NCI-H2227 (cell line): Measurements from ENCODE around the gene TRIM33.
"Not testable (repeated sequence)": the region's sequence is repeated elsewhere in the genome, so short reads cannot be mapped to it uniquely, and the experiment has no call there.

Source experiments
- DNase-seq: peaks from one replicate; lab custom pipeline; 2025; ENCODE audit not compliant: unreplicated experiment; lab: John Stamatoyannopoulos, UW

The TRIM33 gene

GRCh38 chr1:114467491-114467890 lies 43.5 kb downstream of the TRIM33 start:
- no peak for DNase-seq

GRCh38 chr1:114466334-114467014 lies 44.5 kb downstream of the TRIM33 start:
- DNase-seq: no peak

- no peak for DNase-seq
Observed at GRCh38 chr1:114462963-114463362, 48.0 kb downstream of the TRIM33 start.

DNA sequence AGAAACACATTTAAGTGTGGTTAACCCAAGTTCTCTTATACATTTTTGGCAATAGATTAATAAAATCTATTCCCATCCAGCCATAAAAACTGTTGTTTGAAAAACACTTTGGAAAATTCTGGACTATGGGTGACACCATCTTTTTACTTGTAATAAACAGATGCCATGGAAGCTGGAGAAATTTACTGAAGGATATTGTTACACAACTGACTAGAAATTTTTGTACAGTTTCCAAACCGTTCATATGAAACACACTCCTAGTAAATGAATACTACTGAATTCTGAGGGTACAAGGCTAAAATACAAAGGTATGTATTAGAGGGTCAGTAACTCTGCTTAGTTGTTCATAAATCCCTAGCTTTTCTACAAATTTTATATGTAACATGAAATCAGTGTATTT lies 48.7 kb downstream of the TRIM33 start:
- no peak for DNase-seq

- no peak for DNase-seq
Observed at GRCh38 chr1:114458237-114458777, 52.7 kb downstream of the TRIM33 start.

DNA sequence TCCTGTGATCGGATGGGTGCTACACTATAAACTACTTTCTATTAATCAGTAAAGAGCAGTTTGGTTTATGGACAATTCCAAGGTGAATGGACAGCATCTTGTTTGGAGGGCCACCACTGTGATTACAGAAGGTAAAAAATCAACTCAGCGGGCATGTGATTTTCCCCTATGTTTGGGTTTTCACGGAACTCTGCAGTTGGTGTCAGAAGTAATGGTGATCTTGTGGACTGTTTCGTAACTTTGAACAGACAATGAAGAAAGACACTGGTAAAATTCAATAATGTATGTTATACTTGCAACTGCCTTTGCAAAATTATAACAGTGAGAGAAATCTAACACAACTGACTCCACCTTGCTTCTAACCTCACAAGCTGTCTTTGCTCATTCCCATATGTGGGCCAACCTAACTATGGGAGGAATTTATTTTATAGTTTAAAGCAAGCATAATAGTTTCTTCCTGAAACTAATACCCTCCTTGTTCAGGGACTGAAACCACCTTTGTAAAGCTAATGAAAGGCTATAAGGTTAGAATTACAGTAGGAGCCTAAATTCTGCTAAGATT lies 53.2 kb downstream of the TRIM33 start:
- DNase-seq: no peak

- no peak for DNase-seq
Observed at GRCh38 chr1:114456586-114456985, 54.4 kb downstream of the TRIM33 start.

DNA sequence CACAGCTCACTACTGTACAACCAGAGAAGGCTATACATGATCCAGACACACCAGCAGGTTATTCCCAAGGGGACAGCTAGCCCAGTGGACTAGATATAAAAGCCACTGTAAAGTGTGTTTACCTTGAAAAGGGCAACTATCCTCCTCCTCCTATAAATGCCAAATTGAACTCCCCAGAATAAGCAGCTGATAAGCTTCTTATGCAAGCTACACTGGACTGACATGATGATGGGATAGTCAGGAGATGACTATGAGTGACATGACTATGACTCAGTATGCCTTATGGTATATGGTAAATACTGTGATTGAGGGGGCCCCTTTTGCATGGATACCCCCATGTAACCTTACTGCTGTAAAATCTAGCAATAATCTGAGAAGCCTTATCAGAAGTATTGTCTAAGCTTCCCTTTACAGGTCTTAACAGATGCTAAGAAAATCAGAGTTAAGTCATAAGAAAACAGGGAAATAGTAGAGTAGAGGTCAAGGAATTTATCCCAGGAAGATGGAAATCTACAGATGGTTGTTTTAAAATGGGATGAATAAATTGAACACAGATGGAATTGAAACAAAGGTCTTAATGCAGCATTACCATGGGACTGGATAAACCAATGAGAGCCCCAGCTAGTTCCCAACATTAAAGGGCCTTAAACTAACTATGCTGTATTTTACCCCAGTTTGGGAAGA lies 55.8 kb downstream of the TRIM33 start:
- no peak for DNase-seq

DNA sequence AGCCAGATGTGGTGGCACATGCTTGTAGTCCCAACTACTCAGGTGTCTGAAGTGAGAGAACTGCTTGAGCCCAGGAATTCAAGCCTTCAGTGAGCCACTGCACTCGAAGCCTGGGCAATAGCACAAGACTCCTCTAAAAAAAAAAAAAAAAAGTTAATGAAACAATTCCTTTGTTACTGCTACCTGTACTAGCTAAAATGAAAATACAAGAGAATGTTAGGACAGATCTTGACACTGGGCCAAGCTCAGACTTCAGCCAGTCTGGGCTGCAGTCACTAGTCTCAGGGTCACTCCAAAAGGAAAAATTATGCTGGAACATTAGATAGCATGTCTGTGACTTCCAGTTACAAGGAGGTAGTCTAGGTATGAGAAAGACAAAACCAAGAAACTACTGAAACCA lies 56.5 kb downstream of the TRIM33 start:
- no peak for DNase-seq

- no peak for DNase-seq
Observed at GRCh38 chr1:114453361-114453784, 57.6 kb downstream of the TRIM33 start.

GRCh38 chr1:114448370-114449036 lies 62.5 kb downstream of the TRIM33 start:
- DNase-seq: no peak

DNA sequence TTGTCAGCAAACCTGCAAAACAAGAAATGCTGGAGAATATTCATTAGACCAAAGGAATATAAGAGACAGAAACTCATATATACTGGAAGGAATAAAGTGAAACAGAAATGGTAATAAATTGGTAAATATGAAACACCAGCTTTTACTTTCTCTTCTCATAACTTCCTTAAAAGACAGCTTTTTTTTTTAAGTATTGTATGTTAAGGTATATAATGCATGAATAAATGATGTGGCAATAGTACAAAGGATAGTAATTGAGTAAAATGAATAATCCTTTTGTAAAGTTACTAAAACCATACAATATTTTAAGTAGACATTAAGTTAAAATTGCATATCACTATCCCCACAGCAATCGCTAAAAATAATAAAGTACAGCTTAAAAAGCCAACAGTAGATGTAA lies 64.8 kb downstream of the TRIM33 start:
- DNase-seq: no peak

DNA sequence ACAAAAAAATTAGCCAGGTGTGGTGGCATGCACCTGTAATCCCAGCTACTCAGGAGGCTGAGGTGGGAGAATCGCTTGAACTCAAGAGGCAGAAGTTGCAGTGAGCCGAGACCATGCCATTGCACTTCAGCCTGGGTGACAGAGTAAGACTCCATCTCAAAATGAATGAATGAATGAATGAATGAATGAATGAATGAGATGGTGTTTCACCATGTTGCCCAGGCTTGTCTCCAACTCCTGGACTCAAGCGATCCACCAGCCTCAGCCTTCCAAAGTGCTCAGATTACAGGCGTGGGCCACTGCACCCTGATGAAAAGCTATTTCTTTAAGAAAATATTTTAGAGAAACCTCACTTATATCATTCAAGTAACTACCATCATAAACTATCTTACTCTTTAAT lies 67.8 kb downstream of the TRIM33 start:
- DNase-seq: not testable (repeated sequence)

DNA sequence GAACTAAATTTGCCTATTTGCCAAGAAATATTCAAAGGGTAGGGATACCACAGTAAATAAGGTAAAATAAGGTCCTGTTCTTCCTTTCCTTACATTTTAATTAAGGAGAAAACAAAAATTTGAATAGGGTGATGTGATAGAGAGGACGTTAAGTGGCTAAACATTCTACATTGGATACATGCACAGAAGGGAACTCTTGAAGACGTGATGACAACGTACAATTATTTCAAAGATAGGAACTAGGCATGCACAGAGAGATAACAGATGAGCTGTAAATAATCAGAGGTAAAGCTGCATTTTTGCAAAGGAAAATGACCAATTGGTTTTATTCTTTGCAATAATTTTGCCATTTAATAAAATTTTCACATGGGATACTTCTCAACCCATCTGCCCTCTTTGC lies 69.7 kb downstream of the TRIM33 start:
- no peak for DNase-seq

- DNase-seq: no peak
Observed at GRCh38 chr1:114439369-114439768, 71.6 kb downstream of the TRIM33 start.

- no peak for DNase-seq
Observed at GRCh38 chr1:114437812-114438211, 73.2 kb downstream of the TRIM33 start.

DNA sequence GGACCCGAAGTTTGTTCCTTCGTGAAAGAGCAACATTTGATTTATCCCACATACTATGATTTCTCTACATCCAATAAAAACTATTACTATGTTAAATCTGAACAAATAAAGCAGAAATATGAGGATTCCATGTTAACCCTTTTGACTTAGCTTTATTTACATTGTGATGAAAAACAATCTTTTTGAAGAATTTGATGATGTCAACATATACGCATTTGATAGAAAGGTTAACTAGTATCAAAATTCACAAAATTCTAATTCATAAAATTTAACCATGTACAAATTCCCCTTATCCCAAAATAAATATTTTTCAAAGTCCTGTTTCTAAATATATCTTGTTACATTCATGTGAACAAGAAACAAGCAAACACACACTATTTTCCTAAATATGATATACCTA lies 74.2 kb downstream of the TRIM33 start:
- no peak for DNase-seq

DNA sequence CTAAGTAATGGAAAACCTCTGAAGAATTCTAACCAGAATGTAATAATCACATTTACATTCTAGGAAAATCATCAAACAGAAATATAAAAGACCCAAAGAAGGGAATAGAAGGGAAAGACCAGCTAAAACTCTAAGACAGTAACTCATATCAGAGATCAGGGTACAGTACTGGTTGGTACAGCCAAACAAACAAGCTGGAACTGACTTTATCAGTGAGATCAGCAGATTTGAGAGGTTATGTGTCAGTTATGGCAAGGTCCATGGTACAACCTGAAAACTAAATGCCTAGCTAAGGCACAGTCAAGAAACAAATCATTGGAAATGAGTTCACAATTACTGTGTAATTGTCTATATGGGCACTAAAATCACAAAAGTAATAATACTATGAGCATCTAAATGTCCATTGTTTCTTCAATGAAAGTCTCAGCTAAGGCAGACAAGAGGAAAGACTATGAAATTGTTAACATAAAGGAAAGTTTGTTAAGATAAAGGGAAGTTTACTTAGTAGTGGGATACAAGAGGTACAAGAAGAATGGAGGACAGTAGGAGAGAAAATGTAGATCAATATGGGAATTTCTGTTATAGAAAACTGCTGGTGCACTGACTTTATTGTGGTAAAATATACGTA lies 75.8 kb downstream of the TRIM33 start:
- no peak for DNase-seq

- DNase-seq: no peak
Observed at GRCh38 chr1:114431026-114431425, 80.0 kb downstream of the TRIM33 start.

GRCh38 chr1:114428083-114428754 lies 82.8 kb downstream of the TRIM33 start:
- DNase-seq: no peak

DNA sequence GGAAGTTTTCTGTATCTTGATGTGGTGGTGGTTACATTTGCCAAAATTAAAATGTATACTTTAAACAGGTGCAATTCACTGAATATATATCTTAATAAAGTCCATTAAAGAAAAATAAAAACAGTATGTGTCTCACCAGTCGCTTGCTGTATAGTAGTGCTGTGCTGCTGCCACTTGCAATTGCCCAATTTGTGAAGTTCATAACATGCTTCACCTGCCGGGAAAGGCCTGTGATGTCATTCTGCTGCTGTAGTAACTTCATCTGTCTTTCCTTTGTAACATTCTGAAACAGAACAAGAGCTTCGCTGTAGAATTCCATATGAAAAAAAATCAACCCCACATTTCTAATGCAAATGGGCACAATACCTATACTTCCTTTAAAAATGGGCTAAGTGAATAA lies 83.4 kb downstream of the TRIM33 start:
- no peak for DNase-seq
